GM10266 (cell line): Measurements from ENCODE around the gene LMO1.

Experiments
- DNase-seq: peaks from one replicate; pipeline ENCODE4 v3.0.0; 2012; ENCODE audit errors: extremely low spot score
- TF ChIP-seq, protein P1 (sequence below): IDR thresholded peaks from 2 replicates; pipeline ENCODE4 v1.5.1; 2012; ENCODE audit warnings: mild to moderate bottlenecking, low read depth; ENCODE audit not compliant: control insufficient read depth, insufficient read depth; ENCODE audit errors: missing control alignments

Gene LMO1

DNA sequence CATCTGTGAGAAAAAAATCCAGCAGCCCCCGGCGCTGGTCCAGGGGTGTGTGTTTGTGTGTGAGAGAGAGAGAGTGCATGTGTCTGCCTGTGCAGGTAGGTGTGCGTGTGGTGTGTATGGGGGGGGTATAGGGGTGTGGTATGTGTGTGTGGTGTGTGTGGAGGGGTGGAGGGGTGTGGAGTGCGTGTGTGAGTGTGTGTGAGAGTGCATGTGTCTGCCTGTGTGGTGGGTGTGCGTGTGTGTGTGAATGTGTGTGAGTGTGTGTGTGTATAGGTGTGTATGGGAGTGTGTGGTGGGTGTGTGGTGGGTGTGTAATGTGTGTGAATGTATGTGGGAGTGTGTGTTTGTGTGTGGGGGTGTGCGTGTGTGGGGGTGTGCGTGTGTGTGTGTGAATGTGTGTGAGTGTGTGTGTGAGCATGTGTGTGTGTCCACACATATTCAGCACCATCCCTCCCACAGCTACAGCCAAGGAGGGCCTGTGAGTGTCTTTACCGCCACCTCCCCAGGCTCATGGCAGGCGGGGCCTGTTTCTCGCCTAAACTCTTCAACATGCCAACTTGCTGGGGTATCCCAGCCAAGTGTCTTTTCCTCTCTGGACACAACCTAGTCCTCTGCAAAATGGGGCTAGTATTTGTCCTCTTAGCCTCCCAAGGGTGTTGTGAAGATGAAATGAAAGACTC is 11.9 kb downstream of the LMO1 start:
- TF ChIP-seq, protein P1, sequence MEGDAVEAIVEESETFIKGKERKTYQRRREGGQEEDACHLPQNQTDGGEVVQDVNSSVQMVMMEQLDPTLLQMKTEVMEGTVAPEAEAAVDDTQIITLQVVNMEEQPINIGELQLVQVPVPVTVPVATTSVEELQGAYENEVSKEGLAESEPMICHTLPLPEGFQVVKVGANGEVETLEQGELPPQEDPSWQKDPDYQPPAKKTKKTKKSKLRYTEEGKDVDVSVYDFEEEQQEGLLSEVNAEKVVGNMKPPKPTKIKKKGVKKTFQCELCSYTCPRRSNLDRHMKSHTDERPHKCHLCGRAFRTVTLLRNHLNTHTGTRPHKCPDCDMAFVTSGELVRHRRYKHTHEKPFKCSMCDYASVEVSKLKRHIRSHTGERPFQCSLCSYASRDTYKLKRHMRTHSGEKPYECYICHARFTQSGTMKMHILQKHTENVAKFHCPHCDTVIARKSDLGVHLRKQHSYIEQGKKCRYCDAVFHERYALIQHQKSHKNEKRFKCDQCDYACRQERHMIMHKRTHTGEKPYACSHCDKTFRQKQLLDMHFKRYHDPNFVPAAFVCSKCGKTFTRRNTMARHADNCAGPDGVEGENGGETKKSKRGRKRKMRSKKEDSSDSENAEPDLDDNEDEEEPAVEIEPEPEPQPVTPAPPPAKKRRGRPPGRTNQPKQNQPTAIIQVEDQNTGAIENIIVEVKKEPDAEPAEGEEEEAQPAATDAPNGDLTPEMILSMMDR: no peak
- DNase-seq: no peak

DNA sequence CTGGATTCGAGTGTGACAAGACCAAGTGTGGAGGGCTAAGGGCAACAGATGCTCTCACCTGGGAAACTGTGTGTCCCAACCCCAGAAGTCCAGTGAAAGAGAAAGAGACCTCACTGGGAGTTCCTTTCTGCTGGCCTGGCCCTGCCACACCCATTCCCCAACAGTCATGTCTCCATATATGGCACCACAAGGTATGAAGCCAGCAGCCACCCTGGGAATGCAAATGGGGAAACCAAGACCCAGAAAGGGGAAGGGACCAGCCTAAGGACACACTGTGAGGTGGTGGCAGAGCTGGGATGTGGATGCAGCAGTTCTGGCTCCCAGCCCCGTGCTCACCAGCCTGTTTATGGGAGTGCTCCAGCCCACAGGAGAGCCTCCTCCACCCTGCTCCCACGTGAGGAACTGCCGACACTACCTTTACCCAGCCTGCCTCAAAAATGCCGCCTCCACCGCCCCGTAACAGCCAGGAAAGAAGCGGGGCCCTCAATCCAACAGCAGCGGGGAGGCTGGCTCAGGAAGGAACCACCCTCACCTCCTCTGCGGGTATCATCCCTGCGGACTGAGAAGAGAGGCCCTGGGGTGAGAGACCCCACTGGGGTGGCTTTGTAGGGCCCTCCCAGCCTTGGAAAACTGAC is 12.6 kb downstream of the LMO1 start:
- no peak for DNase-seq
- TF ChIP-seq, protein P1: no peak

DNA sequence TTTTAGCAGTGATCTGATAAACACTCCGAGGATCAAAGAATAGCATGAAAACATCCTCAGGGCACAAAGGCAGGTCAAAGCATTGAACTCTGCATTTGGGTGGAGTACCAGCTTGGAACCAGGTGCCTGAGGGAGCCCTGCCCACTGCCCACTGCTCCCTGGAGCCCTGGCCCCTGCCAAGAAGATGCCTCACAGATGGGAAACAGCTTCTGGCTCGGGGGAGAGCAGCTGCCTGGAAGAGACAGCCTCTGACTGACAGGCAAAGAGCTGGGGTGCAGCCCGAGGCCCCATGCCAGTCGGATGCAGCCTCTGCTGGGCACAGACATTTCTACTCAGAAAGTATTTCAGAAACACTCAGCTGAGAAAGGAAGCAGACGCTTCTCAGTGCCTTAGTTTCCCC is 13.2 kb downstream of the LMO1 start:
- TF ChIP-seq, protein P1: no peak
- DNase-seq: no peak

DNA sequence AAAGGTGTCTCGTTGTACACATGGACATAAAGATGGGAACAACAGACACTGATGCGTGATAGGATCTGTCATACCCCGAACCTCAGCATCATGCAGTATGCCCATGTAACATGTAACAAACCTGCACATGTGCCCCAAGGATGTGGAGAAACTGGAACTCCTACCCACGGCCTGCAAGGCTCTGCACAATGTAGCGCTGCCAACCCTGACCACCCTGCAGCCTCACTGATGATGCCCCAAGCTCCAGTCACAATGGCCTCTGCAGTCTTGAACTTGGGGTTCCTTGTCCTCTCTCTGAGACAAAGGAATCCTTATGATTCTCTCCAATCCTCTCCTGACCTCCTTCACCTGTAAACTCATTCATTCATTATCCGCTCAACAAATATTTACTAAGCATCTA is 14.2 kb downstream of the LMO1 start:
- no peak for DNase-seq
- TF ChIP-seq, protein P1: no peak

DNA sequence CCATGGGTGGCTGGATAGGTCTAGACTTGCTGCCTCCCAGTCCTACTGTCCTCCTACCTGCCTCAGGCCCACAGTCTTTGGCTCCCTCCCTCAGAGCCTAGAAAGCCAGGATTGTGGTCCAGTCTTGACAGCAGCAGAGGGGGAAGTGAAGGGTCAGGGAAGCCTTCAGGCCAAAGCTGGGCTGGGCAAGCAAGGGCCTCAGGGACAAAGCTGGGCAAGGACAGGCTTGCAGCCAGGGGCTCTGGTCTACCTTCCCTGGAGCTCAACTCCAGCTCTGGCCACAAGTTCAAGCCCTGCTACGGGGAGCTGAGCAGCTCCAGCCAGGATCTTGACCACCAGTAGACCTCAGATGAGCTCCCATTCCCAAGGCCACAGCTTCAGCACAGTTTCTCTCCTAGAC is 14.9 kb downstream of the LMO1 start:
- DNase-seq: no peak
- TF ChIP-seq, protein P1: no peak

DNA sequence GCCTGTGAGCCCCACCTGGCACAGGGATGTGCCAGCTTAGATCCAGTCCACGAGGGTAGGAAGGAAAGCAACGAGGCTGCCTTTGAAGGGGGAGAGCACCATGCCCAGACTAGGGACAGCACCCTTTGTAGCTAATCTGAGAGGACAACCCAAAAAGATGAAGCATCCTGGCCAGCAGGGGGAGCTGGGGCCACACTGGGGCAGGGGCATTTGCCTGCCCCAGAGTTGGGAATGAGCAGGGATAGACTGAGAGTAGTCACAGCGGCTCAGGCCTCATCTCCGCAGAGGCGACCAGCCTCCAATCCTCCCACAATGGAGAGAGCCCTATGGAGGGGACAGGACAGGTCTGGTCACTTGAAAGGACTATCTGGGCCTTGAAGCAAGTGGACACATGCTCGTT is 16.4 kb downstream of the LMO1 start:
- no peak for DNase-seq
- TF ChIP-seq, protein P1: peak; percentile 41

DNA sequence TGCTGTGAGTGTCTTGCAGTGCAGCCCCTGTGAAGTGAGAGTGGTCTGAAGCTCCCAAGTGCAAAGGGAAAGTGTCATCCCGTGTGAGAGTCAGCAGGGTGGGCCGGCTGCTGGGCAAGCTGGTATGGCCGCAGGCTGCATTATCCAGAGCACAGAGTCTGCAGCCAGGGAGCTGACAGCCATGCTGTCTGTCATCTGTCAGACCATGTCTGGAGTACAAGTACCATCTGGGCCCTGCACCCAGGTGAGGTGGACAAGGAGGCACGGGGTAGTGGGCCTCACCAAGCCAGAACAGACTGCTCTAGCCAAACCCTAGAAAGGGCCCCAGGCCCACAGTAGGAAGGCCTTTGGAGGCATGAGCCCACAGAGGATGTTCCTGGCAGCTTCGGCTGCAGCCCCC is 20.2 kb downstream of the LMO1 start:
- TF ChIP-seq, protein P1: no peak
- DNase-seq: no peak
